Posterior vena cava (tissue), 2 donors: ENCODE data around the gene SRP68. TPM values are rescaled to one million over a fixed set of nuclear protein-coding genes. Genes with fewer than 3 reads are reported as not detected.

ENCODE experiments used
- DNase-seq: peaks from one replicate; pipeline ENCODE4 v3.0.0-alpha.2; 2020; ENCODE audit warnings: low spot score
- intact Hi-C, 2 donors: fragments of 100-400 bp; cut with DNase I; formaldehyde crosslinking; loops; one replicate each; pipeline versions ENCODE4 v1.14.1 to v1.14.2; 2022 to 2023
- total RNA-seq, 2 donors: library from RNA; stranded (reverse); fragmentation: NEBNext Ultra II Directional; extraction: Animal tissue kit (Norgen Biotek cat#: 25700); gene quantifications; one replicate each; pipeline ENCODE4 v1.2.1, GENCODE V29; 2021
- donor health status: DM: yes; HTN: yes; CAD: no.
- donor health status: DM: yes; HTN: yes; CAD: no.

The SRP68 gene
- total RNA-seq, 2 donors from 2014 or later, result 45.3 to 49.1 TPM

- DNase-seq, result no peak
- intact Hi-C loops, result no loop called here
Measured at GRCh38 chr17:76026714-76027158, 45.6 kb downstream of the SRP68 start.

GRCh38 chr17:76025294-76025693 is 47.0 kb downstream of the SRP68 start:
- intact Hi-C loops, result no loop called here
- DNase-seq, result no peak

- intact Hi-C loops, result no loop called here
- DNase-seq, result no peak
Measured at GRCh38 chr17:76024353-76024752, 48.0 kb downstream of the SRP68 start.

- intact Hi-C loops, result no loop called here
Measured at GRCh38 chr17:76023900-76024237, 48.4 kb downstream of the SRP68 start.

GRCh38 chr17:76022973-76023899 is 49.1 kb downstream of the SRP68 start:
- intact Hi-C loops, result no loop called here
- no peak for DNase-seq

More at GRCh38 chr17:76023900-76024237, 48.4 kb downstream of the SRP68 start:
- DNase-seq, result no peak

- DNase-seq, result no peak
- intact Hi-C loops, result no loop called here
Measured at GRCh38 chr17:76022285-76022684, 50.0 kb downstream of the SRP68 start.

- DNase-seq, result no peak
- intact Hi-C loops, result loop anchor here in 1 of 2 donors (10.0 kb wide), 1 partner anchor 265 kb away; no protein-coding TSS in a partner anchor
Measured at GRCh38 chr17:76019833-76020467, 52.4 kb downstream of the SRP68 start.

GRCh38 chr17:76018801-76019200 is 53.5 kb downstream of the SRP68 start:
- DNase-seq, result no peak
- intact Hi-C loops, result loop anchor here in 1 of 2 donors (10.0 kb wide), 1 partner anchor 266 kb away; no protein-coding TSS in a partner anchor

- no peak for DNase-seq
- intact Hi-C loops, result loop anchor here in 1 of 2 donors (10.0 kb wide), 1 partner anchor 266 kb away; no protein-coding TSS in a partner anchor
Measured at GRCh38 chr17:76018340-76018680, 54.0 kb downstream of the SRP68 start.

GRCh38 chr17:76017481-76018339 is 54.6 kb downstream of the SRP68 start:
- intact Hi-C loops, result loop anchor here in 1 of 2 donors (10.0 kb wide), 1 partner anchor 267 kb away; no protein-coding TSS in a partner anchor

GRCh38 chr17:76014925-76015261 is 57.4 kb downstream of the SRP68 start:
- DNase-seq, result no peak
- intact Hi-C loops, result loop anchor here (5.0 to 10.0 kb wide), 2 partner anchors 267 to 270 kb away; no protein-coding TSS in a partner anchor

More at GRCh38 chr17:76017481-76018339, 54.6 kb downstream of the SRP68 start:
- DNase-seq, result no peak

- intact Hi-C loops, result loop anchor here (5.0 to 10.0 kb wide), 2 partner anchors 268 to 270 kb away; no protein-coding TSS in a partner anchor
- no peak for DNase-seq
Measured at GRCh38 chr17:76014100-76014924, 58.0 kb downstream of the SRP68 start.

GRCh38 chr17:76013377-76013932 is 58.9 kb downstream of the SRP68 start:
- intact Hi-C loops, result loop anchor here (5.0 to 10.0 kb wide), 2 partner anchors 269 to 271 kb away; no protein-coding TSS in a partner anchor

GRCh38 chr17:76011951-76012350 is 60.4 kb downstream of the SRP68 start:
- intact Hi-C loops, result loop anchor here (5.0 to 10.0 kb wide), 2 partner anchors 270 to 273 kb away; no protein-coding TSS in a partner anchor
- DNase-seq, result no peak

More at GRCh38 chr17:76013377-76013932, 58.9 kb downstream of the SRP68 start:
- no peak for DNase-seq

GRCh38 chr17:76009969-76010661 is 62.2 kb downstream of the SRP68 start:
- intact Hi-C loops, result loop anchor here (5.0 to 10.0 kb wide), 3 partner anchors 103 to 275 kb away; no protein-coding TSS in a partner anchor
- DNase-seq, result no peak

- DNase-seq, result no peak
- intact Hi-C loops, result loop anchor here (5.0 kb wide), 1 partner anchor 102 kb away; no protein-coding TSS in a partner anchor
Measured at GRCh38 chr17:76009447-76009846, 62.9 kb downstream of the SRP68 start.
